ENCODE results near the gene SEMA3A.

Gene SEMA3A

GRCh38 chr7:84162125-84162524, 32.5 kb downstream of the SEMA3A start:
- Histone ChIP-seq H3K27me3 (ENCODE audit: insufficient read depth, poor library complexity, severe bottlenecking) (no peaks in the 10 kb centered on the region), H3K4me3 (replicated peaks; ENCODE audit: insufficient read depth, low read length) (no peak overlapping the region), H3K27ac (replicated peaks) (no peak overlapping the region)
- no peak for DNase-seq (ENCODE audit: low read depth in 1 of 2, low spot score in 1 of 2)
- TF ChIP-seq, protein P1, sequence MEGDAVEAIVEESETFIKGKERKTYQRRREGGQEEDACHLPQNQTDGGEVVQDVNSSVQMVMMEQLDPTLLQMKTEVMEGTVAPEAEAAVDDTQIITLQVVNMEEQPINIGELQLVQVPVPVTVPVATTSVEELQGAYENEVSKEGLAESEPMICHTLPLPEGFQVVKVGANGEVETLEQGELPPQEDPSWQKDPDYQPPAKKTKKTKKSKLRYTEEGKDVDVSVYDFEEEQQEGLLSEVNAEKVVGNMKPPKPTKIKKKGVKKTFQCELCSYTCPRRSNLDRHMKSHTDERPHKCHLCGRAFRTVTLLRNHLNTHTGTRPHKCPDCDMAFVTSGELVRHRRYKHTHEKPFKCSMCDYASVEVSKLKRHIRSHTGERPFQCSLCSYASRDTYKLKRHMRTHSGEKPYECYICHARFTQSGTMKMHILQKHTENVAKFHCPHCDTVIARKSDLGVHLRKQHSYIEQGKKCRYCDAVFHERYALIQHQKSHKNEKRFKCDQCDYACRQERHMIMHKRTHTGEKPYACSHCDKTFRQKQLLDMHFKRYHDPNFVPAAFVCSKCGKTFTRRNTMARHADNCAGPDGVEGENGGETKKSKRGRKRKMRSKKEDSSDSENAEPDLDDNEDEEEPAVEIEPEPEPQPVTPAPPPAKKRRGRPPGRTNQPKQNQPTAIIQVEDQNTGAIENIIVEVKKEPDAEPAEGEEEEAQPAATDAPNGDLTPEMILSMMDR (IDR thresholded peaks at IDR 0.05; ENCODE audit: insufficient read depth, low read length) = no peak
- TF ChIP-seq GABPA (IDR thresholded peaks at IDR 0.05; ENCODE audit: low read depth) = no peak

GRCh38 chr7:84161398-84161797, 33.2 kb downstream of the SEMA3A start:
- no peak overlapping the region for H3K4me3 ChIP-seq (replicated peaks; ENCODE audit: insufficient read depth, low read length)
- no peak overlapping the region for H3K27ac ChIP-seq (replicated peaks)
- no peaks in the 10 kb centered on the region for H3K27me3 ChIP-seq (ENCODE audit: insufficient read depth, poor library complexity, severe bottlenecking)
- DNase-seq (ENCODE audit: low read depth in 1 of 2, low spot score in 1 of 2) = no peak
- TF ChIP-seq SPI1 (IDR thresholded peaks at IDR 0.05; ENCODE audit: borderline replicate concordance, low read depth) (no peak), GABPA (IDR thresholded peaks at IDR 0.05; ENCODE audit: low read depth) (no peak), REST (IDR thresholded peaks at IDR 0.05; ENCODE audit: insufficient replicate concordance, low read depth) (no peak), POLR2AphosphoS5 (IDR thresholded peaks at IDR 0.05; ENCODE audit: low read depth) (no peak)
- TF ChIP-seq, protein P1 (IDR thresholded peaks at IDR 0.05; ENCODE audit: insufficient read depth, low read length) = no peak

DNA sequence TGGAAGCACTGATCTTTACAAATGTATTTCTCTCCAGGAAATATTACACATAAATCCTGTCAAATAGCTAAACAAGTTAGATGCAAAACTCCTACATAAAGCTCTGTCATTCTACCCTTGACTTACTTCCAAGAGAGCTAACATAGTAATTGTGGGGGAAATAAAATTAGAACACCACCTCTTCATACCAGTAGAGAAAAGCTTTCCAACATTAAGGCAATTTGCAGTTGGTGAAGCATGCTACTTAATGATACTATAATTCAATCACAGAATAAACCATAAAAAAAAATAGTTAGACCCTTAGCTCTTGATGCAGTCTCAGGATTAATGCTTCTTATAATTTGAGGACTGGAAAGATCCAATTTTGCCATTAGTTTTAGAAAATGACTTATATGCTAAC, 35.2 kb downstream of the SEMA3A start:
- Histone ChIP-seq H3K27ac (replicated peaks) (no peak overlapping the region), H3K4me3 (replicated peaks; ENCODE audit: insufficient read depth, low read length) (no peak overlapping the region), H3K27me3 (ENCODE audit: insufficient read depth, poor library complexity, severe bottlenecking) (no peaks in the 10 kb centered on the region)
- no peak for TF ChIP-seq REST (IDR thresholded peaks at IDR 0.05; ENCODE audit: insufficient replicate concordance, low read depth)
- TF ChIP-seq POLR2AphosphoS5 (IDR thresholded peaks at IDR 0.05; ENCODE audit: low read depth) = no peak
- no peak for TF ChIP-seq SPI1 (IDR thresholded peaks at IDR 0.05; ENCODE audit: borderline replicate concordance, low read depth)
- TF ChIP-seq GABPA (IDR thresholded peaks at IDR 0.05; ENCODE audit: low read depth) = no peak
- TF ChIP-seq, protein P1 (IDR thresholded peaks at IDR 0.05; ENCODE audit: insufficient read depth, low read length) = no peak
- DNase-seq (ENCODE audit: low read depth in 1 of 2, low spot score in 1 of 2) = no peak

- Histone ChIP-seq H3K4me3 (replicated peaks; ENCODE audit: insufficient read depth, low read length) (no peak overlapping the region), H3K27me3 (ENCODE audit: insufficient read depth, poor library complexity, severe bottlenecking) (no peaks in the 10 kb centered on the region), H3K27ac (replicated peaks) (no peak overlapping the region)
- no peak for DNase-seq (ENCODE audit: low read depth in 1 of 2, low spot score in 1 of 2)
- TF ChIP-seq SPI1 (IDR thresholded peaks at IDR 0.05; ENCODE audit: borderline replicate concordance, low read depth) (no peak), GABPA (IDR thresholded peaks at IDR 0.05; ENCODE audit: low read depth) (no peak), REST (IDR thresholded peaks at IDR 0.05; ENCODE audit: insufficient replicate concordance, low read depth) (no peak), POLR2AphosphoS5 (IDR thresholded peaks at IDR 0.05; ENCODE audit: low read depth) (no peak)
- TF ChIP-seq, protein P1 (IDR thresholded peaks at IDR 0.05; ENCODE audit: insufficient read depth, low read length) = no peak
Measured at GRCh38 chr7:84157171-84157570, 37.4 kb downstream of the SEMA3A start.
